Stimulated activated CD4-positive, alpha-beta T cell treated with anti-CD3 and anti-CD28 coated beads, Interleukin-2, amount 100 ng/mL, for 48 hours (primary cell): ENCODE measurements around the gene C3orf22.

Experiments used
- DNase-seq, 2 donors: peaks; one replicate each; pipeline ENCODE4 v3.0.0-alpha.2; 2020

The C3orf22 gene

DNA sequence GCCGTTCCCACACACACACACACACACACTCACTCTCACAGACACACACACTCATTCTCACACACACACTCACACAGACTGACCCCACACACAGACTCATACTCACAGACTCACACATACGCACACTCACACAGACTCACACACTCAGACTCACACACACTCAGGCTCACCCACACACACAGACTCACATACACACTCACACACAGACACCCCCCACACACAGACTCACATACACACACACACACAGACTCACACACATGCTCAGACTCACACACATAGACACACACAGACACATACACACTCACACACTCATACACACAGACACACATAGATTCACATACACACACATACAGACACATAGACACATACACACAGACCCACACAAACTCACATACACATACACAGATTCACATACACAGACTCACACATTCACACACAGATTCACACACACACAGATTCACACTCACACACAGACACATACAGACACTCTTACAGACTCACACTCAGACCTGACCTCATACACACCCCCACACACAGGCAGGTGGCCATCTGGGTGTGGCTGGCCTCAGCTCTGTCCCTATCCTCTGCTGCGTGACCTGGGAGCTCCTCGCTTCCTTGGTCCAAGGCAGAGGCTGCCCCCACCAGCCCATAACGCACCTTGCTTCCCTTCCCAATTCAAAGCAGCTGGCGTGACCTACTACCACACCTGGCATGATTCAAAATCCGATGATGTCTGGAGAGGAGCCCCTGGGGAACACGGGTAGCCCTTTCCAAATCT lies 1.9 kb downstream of the C3orf22 start:
- no peak for DNase-seq

DNA sequence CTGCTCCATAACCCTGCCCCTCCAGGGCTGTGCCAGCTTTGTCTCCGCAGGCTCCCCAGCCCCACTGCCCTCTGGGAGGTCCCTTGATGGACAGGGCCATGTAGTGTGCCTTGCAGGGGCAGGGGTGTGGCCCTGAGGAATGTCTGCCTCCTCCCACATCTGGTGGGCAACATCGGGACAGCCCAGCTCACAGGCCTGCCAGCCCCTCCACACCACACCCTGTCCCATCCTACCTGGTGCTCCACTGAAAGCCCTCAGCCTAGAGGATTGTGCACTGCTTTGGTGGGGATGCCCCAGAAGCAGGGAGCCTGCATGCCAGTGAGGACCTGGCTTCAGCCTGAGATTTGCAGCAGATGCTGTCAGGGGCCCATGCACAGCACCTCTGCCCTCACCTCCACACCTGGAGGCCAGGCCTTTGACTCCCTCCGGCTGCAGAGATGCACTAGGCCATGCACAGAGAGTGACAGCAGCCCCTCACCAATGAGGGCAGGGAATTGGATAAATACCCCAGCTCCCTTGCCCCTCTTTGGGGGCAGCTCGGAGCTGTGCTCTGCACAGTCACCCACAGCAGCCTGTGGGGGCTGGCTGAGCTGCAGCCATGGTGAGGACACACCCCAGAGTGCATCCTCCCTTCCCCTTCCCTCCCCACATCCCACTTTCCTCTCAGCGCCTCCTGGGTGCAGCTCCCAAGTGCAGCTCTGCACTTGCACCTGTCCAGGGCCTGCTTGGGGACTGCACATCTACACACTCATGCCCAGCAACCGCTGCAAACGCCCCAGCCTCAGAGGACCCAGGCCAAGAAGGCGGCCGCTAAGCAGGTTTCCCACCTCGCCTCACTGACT lies 2.7 kb downstream of the C3orf22 start:
- no peak for DNase-seq

DNA sequence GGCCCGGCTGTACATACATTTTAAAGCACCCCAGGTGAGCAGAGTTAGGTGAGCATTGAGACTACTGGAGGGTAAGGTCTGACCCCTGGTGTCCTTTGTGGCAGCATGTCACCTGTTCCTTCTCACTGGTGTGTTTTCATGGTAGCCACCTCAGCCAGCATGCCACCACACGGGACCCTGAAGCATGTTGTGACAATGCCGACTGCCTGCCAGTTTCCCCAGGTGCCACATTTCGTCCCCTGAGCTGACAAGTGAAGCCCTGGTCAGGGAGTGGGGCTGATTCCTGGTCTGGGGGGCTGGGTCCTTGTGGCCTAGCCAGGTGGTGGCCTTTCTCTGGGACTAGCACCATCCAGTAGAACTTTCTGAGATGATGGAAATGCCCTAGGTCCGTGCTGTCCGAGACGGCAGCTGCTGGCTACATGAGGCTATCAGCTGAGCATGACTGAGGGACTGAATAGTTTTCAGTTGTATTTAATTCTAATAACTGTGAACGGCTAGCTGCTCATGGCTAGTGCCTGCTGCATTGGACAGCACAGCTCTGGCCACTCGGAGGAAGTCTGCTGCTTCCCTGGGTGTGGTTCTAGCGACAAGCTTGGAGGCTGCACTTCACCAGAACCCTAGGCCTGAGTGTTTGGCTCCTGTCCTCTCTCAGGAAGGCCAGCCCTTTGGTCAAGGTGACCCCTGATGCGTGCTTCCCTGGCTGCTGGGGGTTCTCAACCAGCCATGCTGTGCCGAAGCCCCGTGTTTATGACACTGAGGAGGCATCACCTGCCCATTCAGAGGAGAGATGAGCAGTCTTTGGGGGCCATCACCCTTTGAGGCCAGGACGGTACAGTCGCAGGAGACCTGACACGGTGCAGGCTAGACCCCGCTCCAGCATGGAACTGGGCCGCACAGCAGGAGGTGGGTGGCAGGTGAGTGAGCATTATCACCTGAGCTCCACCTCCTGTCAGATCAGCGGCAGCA lies 3.9 kb downstream of the C3orf22 start:
- no peak for DNase-seq

DNA sequence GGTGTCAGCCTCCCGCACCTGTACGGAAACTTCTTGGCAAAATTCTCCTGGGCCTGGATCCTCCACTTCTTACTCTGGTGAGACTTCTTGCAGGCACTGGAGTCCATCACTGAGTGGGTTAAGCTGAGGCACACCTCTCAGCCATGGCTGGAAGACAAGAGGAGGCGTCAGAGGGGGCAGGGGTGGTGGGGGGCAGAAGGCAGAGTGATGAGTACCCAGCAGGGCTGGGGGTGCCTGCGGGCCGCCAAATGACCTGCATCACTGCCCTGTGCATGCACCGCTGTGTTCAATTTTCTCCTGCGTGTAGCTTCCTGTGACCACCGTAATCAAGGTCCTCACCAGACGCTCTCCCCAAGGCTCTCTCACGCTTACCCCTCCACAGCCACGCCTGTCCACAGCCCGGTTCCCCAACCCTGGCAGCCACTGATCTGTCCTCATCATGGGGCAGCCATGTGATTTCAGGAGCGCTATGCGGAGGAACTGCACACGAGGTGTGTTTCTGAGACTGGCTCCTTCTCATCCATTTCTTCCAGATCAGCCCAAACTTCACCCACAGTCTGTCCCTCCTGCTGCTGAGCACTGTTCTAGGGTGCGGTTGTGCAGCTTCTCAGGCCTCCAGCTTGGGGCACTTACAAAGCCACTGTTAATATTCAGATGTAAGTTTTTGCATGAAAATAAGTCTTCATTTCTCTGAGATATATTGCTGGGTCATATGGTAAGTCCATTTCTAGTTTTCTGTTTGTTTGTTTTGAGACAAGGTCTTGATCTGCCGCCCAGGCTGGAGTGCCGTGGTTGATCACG lies 5.2 kb downstream of the C3orf22 start:
- DNase-seq, result no peak

DNA sequence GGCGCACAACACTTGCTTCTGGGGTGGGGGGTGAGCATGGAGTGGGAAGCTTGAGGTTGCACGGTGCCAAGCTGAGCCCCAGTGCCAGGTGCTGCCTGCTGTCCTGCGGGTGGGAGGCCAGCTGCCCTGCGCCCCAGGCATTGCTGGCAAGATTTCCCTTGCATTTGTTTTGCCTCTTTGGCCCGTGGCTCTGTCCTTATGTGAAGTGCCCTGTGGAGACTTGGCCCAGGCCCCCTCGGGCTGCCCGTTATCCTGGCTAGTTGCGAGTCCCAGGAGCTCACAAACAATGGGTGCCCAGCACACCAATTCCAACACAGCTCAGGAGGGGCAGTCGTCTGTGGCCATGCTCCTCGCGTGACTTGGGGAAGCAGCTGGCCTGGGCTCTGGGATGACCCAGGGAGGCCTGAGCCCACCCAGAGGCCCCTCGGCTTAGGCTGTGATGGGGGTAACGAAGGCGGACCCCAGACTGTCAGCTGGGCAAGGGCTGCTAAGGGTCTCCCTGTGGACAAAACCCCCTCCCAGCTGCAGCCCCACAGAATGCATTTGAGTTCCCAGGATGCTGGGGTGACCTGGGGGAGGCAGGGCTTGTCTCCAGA lies 5.9 kb downstream of the C3orf22 start:
- DNase-seq, result no peak

DNA sequence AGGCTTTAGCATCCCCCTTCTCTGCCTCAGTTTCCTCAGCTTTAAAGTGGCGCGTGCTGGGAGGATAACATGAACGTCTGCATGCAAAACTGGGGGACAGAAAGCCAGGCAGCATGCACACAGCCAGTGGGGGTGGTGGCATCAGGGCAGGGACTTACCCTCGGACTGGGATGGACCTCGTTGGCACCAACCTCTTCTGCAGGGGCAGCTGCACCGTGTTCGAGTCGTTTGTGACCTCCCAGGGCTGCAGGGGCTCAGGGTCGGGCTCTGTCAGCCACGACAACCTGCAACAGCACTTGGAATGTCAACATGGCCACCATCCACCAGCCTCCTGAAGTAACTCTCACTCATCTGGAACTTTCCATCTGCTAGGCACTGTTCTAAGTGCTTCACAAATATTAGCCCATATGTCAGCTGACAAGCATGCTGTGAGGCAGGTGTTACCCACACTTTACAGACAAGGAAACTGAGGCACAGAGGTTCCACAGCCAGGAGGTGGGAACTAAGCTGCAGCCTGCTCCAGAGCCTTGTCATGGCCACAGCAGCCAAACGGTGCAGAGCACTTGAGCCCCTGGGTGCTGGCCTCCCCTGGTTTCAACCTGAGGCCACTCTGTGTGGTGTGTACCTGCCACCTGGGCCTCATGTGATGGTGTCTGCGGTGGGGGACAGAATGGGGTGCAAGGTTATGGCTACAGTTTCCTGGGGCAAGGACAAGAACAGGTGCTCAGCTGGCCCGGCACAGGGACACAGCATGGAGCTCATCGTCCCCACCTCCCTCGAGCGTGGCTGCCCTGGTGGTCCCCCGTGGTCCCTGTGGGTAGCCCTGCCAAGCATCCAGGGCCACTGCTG lies 6.7 kb downstream of the C3orf22 start:
- no peak for DNase-seq

DNA sequence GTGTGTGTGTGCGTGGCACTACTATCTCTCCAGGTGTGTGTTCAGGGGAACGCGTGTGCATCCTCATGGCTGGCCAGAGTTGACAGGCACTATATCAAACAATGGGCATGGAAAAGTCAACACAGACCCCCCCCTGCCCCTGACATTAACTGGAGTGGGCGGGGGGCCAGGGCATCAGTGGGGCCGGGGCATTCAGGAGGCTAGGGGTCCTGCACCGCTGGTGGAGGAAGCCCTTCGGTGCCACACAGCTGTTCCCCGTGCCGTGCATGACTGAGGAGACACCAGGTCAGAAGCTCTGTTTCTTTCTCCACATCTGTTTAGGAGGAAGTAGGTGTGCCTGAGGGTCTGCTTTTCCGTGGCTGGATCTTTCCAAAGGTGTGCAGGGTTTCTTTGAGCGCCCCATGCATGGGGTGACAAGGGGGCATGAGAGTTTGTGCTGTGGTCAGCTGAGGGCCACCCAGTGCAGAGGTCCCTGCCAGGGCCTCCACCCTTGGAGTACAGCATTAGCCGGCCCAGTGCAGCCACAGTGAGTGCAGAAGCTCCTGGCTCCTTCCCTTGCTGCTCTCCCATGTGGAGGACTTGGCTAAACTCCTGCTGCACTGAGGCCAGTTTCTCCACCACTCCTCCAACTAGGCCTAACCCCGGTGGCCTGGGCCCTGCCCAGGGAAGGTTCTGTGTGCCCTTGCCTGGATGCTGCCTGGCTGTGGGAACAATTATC lies 7.5 kb downstream of the C3orf22 start:
- DNase-seq, result no peak

DNA sequence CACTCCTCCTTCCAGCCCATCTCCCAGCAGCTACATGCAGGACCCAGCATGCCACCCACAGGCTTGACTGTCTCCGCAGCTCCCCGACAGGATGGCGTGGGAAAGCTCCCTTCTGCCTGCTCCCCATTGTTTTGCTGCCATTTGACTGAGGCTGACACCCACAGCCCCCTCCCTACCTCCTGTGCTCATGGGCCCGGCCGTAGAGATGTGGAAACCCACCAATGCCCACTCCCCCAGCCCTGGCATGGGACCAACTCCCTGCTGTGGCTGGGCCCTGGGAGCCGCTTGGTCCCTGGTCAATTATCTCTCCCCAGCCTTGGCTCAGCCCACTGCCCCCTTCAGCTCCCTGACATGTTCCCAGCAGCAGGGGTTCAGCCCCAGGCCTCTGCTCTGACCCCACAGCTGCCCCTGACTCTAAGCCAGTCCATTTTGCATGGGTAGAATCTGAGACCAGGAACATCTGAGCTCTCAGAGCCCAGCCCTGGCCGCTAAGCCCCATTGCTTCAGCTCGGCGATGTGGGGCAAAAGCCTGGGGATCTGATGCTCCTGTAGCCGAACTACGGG lies 8.2 kb downstream of the C3orf22 start:
- no peak for DNase-seq

DNA sequence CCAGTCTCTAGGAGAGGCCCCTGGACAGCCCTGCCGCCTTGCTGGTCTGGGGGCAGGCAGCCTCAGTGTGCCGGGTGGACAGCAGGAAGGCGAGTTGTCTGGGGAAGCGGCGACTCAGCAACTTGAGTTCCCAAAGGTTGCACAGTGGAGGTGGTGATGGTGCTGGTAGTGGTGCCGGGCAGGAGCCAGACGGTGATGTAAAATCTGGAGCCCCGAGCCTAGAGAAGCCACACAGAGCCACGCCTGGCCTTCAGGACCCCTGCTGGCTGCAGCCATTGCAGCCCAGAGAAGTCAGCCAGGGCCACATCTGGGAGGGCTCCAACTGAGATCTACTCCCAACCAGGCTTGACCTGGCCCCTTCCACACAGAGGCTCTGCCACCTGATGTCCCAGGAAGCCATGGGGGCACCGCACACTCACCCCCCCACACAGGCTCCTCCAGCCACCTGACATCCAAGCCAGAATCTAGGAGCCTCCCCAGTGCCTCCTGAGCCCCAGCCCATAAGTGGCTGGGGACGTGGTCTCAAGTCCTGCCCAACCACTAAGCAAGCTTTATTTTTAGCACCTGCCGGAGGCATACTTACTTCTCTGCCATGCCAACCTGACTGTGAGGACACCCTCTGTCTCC lies 8.8 kb downstream of the C3orf22 start:
- no peak for DNase-seq

DNA sequence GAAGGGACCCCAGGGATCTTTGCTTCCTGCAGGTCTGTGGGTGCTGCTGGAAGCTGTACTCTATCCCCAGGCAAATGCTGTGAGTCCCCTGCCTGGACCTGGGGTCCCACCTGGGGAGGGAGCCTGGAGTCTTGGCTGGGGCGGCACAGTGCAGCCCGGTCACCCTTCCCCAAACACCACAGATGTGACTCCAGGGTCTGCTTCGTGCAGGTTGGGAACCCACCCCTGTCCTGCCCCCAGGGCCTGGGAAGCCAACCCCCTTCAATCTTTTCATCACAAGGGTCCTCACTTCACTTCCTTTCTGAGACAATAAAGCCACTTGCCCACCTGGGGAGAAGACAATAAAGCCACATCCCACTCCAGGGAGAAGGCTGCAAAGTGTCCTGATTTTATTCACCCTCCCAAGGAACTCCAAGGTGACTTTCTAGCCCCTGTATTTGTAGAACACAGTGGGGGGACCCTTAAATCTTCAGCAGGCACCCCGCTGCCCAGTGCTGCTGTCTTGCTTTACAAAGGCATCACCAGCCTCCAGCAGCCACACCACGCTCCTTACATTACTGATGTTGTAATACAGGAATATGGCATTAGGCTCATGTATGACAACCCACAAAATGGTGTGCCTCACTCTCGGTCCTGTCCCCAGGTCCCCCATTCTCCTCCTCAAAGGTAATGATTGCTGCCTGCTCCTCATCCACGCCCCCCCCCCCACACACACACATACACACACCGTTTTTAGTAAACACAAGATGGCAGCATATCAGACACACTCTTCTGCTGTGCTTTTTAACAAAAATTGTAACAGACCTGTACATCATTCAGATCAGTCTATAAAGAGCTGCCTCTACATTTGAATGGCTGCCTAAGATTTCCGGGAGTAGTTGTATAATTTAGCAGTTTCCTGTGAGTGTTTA lies 9.9 kb downstream of the C3orf22 start:
- no peak for DNase-seq

DNA sequence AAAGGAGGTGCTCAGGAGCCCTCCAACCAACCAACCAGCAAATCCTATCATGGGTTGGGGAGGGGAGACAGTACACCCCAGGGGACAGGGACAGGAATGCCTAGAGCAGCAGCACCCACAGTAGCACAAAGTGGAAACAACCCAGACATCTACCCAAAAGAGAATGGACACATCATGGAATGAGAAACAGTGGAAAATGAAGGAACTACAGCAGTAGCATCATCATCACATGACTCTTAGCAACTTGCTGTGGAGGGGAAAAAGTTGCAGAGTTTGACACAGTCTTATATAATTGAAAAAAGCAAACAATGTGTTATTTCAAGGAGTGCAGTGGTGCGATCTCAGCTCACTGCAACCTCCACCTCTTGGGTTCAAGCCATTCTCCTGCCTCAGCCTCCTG lies 11.0 kb downstream of the C3orf22 start:
- DNase-seq, result no peak

DNA sequence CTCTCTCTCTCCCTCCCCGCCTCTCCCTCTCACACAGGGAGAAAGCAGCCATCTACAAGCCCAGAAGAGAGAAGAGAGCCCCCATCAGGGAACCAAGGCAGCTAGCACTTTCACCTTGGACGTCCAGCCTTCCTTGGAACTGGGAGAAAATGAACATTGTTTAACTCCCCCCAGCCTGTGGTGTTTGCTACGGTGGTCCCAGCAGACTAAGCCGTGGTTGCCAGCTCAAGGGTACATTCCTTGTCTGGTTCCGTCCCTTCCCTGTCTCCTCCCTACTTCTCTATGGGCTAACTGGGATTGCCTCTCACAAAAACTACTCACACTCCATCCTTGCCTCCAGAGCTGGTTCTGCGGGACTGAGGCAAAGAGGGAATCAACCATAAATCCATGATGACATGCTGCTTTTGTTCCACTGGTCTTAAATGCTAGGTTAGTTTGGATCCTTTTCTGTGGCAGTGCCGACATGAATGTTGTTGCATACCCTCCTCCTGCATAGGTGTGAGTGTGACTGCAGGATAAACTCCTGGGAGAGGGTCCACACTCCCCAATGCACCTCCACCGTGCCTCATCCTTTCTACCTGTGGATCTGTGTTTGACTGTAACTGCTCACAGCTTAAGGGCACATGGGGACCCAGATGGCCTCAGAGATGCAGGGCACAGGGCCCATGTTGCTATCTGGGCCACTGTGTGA lies 12.0 kb downstream of the C3orf22 start:
- no peak for DNase-seq

DNA sequence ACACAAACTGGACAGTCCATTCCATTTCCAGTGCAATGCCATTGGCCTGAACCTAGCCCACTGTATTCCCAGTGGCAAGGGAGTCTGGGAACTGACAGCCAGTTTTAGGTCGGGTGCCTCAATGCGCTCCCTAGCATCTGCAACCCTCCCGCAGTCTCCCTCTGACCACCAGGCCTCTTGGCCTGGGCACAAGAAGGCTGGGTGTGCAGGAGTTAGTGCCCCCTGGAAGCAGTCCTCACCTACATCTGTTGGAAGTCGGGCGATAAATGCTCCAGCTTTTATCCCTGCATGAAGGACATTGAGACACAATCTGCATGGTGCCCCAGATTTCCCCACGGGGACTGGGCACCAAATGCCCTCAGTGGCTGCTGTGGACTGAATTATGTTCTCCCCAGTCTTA lies 12.7 kb downstream of the C3orf22 start:
- no peak for DNase-seq

DNA sequence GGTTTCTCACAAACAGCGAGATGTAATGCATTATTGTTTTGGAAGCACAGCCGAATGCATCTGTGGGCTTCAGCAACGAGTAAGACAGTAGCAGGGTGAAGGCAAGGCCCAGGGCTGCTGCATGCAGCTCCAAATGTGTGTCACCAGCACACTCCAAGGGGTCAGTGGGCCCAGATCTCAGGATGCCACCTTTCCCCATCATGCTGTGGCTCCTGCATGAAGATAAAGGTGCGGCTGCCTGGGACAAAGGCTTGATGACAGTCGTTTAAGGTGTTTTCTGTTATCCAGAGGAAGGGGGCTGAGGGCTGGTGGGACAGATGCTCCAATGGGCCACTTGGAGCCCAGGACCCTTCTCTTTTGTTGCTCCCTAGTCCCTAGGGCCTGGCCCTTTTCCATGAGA lies 13.2 kb downstream of the C3orf22 start:
- no peak for DNase-seq

DNA sequence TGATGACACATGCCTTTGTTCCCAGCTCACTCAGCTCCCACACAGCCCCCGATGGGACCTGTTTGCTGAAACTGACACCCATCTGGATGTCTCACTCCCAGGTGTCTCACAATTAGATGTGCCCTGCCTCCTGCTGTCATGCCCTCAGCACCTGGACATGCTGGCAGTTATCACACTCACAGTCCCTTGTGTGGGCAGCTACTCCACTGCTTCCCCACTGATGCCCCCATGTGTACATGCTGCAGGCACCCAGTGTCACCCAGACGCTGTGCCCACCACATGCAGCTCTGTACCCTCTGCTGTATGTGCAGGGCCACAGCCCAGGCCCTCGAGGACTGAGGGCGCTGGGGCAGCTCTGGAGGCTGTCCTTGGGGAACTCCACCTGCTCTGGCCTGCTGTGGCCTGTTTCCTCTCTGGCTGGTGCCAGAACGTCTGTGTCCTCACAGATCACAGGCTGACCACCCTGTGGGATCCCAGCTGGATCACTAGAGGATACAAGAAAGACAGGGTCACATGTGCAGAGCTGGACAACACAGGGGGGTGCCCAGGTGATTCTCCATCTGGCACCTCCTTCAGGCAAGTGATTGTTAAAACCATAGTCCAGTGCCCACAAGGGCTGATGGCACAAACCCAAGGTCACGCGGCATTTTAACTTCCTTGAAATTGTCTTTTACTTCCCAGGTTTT lies 14.0 kb downstream of the C3orf22 start:
- DNase-seq, result no peak

DNA sequence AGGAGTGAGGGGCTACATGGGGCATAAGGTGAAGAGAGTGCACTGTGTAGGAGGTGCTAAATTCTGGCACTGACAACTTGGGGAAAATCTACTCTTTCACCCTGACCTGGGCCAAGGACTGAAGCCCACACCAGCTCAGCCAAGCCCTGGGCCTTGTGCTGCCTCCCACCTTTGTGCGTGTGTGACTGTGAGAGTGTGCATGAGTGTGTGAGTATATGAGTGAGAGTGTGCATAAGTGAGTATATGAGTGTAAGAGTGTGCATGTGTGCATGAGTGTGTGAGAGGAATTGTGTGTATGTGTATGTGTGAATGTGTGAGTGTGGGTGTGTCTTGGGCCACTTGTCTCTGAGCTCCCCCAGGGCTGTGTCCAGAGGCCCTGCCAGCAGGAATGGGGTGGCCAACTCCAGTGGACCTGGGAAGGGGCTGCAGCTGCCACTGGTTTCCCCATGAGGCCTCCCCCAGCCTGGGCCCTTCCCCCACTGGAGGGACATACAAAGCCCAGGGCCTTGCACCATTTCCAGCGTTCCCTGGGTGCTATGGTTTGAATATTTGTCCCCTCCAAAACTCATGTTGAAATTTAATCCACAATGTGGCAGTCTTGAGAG lies 15.2 kb downstream of the C3orf22 start:
- no peak for DNase-seq
